AG08396 (cell line): Measurements from ENCODE around the gene HSPG2.
"Not testable (repeated sequence)": the region's sequence is repeated elsewhere in the genome, so short reads cannot be mapped to it uniquely, and the experiment has no call there.

Experiments
- DNase-seq: peaks from one replicate; pipeline ENCODE4 v3.0.0; 2012; ENCODE audit warnings: low spot score, mixed read lengths

Gene HSPG2

DNA sequence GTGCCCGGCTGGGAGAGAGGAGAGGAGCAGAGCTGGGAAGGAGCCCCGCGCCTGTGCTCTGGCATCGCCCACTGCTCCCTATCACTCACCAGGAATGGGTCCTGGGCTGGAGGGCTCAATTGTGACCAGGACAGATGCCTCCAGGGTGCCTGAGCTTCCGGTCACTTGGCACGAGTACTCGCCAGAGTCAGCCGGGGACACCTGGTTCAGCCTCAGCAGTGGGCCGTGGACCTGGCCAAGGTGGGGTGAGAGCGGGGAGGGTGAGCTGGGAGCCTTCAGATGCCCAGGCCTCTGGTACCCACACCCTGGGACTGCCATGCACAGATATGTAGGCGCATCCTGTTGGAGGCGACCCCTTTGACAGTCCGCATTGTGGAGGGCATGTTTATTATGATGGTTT lies 93.9 kb downstream of the HSPG2 start:
- DNase-seq, result no peak

DNA sequence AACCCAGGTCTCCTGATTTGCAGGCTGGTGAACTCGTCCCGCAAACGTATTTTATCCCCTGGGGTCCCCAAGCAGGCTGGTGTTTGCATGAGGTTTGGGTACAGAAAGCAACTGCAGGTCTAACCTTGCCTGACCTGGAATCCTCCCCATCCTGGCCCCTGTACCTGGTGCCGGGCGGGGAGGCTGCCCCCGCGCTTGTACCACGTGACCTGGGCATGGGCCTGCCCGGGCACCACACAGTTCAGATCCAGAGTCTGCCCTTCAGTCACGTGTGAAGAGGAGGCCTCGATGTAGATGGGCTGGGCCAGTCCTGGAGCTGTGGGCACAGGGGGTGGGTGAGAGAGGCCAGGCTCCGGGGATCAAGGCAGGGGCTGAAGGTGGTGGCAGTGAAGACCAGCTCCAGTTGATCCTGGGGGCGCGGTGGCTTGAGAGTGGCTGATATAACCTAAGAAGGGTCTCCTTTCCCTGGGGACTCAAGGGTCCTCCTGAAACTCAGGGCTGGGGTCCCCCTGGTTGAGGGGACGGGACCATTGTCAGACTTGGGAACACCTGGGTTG lies 94.4 kb downstream of the HSPG2 start:
- no peak for DNase-seq

DNA sequence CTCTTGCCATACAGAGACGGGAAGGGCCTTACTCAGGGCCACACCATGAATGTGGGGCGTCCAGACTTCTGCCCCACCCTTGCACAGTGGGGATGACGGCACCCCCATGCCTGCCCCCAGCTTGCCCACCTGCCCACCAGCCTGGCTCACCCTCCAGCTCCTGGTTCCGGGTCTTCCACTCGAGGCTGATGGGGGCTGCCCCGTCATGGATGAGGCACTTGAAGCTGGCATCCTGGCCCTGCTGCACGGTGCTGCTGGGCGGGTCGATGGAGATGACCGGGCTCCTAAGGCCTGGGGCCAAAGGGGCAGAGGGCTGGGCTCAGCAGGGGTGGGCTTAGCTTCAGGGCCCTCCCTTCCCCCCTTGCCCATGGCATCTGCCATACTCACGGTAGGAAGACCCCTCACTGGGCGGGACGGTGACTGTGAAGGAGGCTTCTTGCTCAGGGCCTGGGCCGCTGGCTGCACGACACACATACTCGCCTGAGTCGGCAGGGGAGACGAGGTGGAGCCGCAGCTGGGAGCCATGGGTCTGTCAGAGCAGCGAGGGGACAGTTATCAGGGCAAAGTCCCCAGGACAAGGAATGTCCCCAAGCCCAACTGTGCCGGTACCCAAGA lies 95.2 kb downstream of the HSPG2 start:
- DNase-seq, result no peak

DNA sequence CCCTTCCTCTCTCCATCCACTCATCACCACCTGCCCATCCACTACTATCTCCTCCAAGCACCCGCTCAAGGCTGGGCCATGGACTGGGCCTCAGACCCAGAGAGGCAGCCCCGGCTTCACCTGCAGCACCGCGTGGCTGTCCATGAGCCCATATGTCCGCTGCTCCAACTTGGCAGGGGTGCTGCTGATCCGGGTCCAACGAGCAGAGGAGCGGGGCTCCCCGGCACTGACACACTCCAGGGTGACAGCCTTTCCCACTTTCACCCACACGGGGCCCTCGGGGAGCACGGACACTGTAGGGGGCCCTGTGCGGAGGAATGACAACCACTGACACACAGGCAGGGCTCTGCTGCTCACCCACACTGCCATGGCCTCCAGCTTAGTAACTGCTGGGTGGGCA lies 96.1 kb downstream of the HSPG2 start:
- no peak for DNase-seq

DNA sequence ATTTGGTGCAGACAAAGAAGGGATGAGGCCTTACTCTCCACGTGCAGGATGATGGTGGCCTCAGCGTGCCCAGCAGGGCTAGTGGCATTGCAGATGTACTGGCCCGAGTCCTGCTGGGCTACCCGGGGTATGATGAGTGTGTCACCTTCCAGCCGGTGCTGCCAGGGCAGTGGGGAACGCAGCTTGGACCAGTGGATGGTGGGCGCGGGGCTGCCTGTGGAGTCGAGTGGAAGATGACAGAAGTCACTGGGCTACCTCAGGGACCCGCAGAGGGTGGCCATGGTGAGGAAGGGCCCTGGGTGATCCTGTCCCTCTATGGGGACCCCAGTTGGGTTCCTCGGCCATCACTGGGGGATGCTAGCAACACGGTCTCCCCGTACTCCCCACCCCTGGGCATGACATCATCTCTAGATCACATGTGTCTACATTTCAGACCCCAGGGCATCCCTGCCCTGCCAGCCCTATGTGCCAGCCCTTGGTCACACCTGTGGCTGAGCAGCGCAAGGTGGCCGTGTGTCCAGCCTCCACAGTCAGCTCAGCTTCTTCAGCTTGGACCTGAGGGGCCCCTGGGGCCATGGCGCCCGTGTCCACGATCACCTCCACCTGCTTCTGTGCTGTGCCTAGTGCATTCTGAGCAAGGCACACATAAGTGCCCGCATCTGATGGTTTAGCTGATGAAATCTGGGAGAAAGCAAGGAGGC lies 97.6 kb downstream of the HSPG2 start:
- DNase-seq, result no peak

DNA sequence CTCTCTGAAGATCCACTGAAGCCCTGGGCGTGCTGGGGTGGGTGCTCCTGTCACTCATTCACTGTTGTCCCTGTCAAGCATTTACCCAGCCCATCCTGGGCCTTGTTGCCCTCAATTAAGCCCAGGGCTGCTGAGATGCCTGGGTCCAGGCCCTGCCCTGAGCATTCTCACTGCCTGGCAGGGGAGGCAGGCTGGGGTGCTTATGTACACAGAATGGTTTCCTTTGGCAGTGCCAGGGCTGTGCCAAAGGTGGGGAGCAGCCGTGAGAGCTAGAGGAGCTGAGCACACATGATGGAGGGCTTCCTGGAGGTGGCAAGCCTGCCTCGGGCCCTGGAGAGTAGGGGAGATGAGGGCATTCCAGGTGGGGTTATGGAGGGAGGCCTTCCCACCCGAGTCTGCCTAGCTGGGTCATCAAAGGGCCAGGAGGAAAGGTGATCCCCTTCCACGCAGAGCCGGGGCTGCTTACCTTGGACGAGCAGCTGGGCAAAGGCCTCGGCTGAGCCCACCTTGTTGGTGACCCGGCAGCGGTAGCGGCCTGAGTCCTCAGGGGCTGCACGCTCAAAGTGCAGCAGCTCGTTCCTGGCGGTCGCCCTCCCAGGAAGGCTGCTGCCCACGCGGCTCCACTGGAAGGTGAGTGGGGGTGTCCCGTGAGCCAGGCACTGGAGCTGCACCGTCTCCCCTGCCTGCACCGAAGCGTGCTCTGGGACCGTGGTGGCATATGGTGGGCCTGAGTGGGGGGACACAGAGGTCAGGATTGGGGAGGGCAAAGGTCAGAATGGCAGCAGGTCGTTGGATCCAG lies 98.6 kb downstream of the HSPG2 start:
- no peak for DNase-seq

DNA sequence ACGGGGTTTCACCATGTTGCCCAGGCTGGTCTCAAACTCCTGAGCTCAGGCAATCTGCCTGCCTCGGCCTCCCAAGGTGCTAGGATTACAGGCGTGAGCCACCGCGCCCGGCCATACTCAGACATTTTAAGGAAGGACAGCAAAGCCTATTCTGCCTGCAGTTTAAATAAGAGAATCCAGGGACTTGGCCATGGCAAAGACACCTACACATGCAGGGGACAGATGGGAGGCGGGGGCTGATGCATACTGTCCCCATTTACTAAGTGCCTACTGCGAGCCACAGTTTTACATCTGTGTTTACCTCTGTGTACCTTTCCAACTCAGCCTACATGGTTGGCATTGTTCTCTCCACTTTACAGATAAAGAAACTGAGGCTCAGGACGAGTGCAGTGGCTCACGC lies 99.6 kb downstream of the HSPG2 start:
- no peak for DNase-seq

DNA sequence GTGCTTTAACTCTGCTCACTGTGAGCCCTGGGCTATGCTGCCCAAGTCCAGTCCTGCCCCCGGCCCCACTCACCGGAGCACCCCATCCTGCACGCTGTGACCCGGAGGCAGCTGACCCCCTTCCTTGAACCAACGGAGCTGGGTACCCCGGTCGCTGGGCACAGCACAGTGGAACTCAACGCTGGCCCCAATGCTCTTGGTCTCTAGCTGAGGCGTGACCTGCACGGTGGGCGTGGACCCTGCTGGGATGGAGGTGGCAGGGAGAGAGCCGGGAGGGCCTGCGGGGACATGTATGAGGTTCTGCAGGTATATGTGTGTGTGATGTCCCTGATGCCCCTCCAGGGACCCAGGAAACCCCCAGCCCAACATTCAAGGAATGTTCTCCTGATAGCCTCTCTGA lies 100.4 kb downstream of the HSPG2 start:
- DNase-seq, result no peak

DNA sequence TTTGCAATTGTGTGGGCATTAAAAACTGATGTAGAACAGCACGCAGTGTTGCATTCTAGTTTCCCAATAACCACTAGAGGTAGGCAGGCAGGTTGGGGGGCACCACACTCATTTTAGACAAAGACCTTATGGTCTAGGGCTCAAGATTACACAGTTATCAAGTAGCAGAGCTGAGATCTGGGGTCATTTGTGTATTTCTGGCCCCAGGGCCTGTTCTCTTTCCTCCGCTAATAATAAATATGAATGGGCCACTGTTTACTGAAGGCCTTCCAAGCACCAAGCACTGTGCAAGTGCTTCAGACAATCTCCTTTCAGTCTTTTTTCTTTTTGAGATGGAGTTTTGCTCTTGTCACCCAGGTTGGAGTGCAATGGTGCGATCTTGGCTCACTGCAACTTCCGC lies 101.1 kb downstream of the HSPG2 start:
- DNase-seq, result no peak

DNA sequence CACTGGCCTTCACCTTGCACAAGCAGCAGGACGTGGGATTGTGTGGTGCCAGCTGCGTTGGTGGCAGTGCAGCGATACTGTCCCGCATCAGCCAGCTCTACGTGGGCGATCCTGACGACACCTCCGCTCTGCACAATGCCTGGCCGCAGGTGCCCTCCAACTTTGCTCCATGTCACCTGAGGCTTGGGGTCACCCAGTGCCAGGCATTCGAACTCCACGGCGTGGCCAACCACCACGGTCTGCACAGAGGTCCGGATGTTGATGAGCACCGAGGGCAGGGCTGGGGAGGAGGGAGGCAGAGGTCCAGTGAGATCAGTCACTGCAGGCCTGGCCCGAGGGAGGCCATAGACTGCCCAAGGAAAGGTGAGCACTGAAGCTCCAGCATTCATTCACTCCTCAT lies 102.4 kb downstream of the HSPG2 start:
- DNase-seq, result no peak

DNA sequence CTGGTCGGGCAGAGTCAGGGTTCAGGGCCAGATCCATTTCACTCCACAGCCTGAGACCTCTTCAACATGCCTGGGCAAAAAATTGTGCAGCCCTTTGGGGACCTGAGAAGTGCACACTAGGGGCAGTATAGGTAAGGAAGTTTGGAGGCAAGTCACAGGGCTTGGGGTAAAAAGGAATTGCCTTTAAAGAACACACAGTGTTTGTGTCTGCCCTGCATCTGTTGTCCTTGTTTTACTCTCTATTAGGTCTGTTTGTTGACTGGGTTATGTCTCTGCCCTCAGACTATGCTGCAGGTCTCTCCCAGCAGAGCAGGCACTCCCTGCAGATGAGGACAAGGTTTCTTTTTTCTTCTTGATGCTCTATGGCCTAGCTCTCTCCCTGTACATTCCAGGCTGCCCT lies 103.0 kb downstream of the HSPG2 start:
- DNase-seq, result no peak

DNA sequence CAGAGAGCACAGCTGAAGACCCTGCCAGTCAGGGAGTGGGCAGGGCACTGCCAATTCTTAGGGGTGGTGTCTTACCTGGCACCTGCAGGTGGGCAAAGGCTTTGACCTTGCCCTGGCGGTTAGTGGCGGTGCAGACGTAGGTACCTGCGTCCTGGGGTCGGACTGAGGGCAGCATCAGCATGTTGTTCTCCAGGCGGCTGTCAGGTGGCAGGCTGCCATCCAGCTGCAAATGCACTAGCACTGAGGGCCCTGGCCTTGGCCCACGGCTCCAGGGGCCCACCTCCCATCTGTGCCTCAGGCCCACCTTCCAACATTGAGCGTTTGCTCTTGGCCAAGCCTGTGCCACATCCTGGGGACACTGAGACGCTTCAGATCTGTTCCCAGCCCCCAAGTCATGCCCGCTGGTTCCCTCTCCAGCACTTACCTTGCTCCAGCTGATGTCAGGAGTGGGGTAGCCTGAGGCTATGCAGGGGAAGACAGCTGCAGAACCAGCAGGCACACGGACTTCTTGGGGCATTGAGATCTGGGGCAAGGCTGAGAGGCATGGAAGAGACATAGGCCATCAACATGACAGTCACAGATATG lies 103.6 kb downstream of the HSPG2 start:
- DNase-seq, result no peak

DNA sequence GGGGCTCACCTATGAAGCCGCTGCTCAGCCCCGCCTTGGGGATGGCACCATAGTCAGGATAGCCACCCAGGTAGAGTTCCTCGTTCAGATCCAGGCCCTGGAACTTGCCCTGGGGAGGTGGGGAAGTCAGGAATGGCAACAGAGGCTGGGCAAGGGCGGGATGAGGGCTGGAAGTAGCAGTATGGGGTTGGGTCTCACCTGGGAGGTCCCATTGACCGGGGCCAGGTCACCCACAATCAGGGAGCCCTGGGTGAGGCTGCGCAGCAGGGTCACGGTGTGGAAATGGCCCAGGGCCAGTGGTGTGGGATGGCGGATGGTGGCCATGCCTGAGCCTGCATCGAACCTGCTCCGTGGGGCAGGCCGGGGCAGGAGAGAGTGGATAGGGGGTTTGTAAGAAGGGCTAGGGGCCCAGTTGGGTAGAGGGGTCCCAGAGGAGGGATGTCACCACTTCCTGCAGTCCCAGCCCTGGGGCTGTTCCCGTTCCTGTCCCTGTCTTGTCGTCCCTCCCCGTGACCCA lies 105.6 kb downstream of the HSPG2 start:
- no peak for DNase-seq

DNA sequence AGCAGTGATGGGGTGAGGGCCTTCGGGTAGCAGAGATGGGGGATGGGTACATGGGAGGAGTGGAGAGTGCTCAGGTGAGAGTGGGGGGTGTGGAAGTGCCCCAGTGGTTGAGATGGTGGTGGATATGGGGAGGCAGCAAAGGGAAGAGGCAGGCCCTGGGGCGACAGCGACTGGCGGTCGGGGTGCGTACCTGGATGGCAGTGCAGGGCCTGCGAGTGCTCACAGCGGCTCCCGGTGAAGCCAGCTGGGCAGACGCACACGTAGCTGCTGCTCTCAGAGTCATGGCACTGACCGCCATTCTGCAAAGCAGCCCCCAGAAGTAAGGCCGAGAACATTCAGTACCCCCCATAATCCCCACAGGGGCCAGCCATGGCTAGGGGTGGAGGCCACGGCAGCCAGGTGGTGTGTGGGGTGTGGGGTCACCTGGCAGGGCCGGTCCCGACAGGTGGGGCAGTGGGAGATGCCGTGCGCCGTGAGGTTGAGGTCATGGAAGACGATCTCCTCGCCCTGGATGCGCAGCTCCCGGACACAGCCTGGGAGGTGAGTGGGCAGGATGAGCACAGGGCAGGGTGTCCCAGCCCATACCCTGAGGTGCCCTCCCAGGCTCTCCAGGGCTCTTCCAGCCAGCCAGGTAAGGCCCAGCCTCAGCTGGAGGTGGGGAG lies 106.2 kb downstream of the HSPG2 start:
- no peak for DNase-seq

DNA sequence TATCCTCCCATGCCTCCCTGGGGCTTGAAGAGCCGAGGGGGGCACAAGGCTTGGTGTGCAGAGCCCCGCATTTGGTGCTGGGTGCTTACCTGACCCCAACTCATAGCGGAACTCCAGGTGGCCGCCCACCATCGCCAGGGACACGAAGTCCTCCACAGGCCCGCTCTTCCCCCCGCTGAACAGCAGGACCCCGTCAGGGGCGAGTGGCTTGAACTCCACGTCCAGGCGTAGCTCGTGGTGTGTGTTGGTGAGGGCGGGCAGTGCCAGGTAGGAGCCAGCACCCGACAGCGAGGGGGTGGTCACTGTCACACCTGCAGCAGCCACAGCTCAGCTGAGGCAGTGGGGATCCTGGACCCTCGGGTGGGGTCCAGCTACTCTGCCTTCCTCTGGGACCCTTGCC lies 107.8 kb downstream of the HSPG2 start:
- no peak for DNase-seq

DNA sequence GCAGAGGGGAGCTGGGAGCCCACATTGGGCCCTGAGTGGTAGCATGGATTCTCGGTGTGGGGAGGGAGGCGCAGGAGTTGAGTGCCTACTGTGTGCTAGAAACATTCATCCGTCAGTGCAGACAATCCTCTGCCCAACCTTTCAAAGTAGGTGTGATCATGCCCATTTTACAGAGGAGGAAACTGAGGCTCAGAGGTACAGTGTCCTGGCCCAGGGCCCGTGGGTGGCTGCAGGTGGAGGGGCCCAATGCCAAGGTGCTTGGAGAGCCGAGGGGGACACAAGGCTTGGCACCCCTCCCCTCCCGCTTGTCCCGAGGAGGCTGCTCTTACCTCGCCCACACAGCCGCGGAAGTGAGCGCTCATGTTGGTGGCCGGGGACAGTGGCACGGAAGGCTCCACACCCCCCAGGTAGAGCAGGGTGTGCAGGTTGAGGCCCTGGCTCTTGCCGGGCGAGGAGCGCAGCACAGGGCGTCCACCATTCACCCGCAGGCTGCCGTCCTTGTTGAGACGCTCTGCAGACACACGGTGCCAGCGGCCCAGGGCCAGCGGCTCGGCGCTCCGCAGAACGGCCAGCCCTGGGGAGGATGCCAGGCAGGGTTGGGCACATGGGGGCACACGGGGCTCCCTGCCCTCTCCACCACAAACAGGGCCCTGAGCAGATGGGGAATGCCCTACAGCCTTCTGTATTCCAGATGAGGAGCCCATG lies 108.5 kb downstream of the HSPG2 start:
- no peak for DNase-seq

DNA sequence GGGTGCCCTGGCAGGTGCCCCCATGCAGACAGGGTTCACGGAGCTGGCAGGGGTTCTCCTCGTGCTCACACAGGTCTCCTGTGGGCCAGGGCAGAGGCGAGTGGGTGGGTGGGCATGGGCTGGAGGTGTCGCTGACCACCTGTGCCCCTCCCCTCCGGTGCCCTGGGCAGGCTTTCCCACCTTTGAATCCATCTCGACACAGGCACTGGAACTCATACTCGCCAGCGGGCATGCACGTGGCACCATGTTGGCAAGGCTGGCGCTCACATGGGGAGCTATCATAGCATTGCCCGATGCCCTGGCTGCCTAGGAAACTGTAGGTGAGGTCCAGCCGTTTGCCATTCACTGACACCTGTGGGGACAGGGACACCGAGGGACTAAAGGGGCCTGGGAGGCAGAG lies 109.0 kb downstream of the HSPG2 start:
- DNase-seq, result no peak

DNA sequence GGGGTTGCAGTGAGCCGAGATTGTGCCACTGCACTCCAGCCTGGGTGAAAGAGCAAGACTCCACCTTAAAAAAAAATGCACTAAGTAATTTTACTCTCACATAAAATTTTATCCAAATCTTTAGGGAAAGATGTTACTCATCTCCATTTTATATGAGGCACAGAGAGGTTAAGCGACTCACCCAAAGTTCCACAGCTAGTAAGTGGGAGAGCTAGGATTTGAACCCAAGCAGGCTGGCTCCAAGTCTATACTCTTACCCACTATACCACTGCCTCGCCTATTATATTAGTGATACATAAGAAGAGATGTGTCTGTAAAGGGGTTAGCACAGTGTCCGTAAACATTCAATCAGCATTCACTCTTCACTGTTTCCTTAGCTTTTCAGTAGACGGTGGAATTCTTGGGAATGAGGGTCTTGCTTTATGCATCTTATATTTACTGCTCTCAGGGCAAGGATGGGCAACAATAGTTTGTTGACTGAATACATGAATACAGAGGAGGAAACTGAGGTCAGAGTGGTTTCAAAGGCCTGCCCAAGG lies 109.9 kb downstream of the HSPG2 start:
- DNase-seq, result no peak

DNA sequence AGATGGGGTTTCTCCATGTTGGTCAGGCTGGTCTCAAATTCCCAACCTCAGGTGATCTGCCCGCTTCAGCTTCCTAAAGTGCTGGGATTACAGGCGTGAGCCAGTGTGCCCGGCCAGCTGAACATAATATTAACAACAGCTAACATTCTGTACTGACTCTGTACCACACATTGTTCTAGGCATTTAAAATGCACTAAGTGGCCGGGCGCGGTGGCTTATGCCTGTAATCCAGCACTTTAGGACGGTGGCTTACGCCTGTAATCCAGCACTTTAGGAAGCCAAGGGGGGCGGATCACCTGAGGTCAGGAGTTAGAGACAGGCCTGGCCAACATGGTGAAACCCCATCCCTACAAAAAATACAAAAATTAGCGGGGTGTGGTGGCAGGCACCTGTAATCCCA lies 110.4 kb downstream of the HSPG2 start:
- not testable (repeated sequence) for DNase-seq

DNA sequence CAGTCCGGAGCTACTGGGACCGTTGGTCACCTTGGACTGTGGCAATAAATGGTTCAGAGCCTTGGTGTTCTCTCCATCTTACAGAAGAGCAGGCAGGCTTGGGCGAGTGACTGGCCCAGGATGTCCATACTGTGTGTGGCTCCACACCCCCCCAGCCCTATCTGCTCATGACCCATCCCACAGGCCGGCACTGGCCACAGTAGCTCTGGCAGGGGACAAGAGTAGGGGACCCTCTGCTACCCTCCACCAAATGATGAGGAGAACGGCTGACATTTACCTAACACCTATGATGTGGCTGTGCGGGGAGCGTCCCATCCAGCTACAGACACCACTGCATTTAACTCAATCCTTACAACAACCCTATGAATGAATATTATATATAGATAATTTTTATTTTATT lies 111.7 kb downstream of the HSPG2 start:
- DNase-seq, result no peak

DNA sequence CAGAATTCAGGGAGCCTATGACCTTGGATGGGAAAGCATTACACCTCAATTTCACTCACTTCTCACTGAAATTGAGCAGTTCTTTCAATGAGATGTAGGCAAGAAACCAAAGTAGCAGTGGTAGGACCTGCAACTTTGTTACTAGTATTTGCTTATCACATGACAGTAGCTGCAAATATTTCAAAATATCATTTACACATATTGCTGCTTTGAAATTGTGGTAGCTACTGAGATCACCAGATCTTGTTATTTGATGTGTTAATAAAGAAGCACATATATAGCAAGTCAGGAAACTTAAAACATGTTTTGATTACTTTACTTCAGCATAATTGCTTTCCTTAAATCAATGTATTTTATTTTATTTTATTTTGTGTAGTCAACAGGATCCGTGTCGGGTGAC lies 112.2 kb downstream of the HSPG2 start:
- no peak for DNase-seq
